ENCODE measurements around the gene TLCD3B. TPM values are rescaled to one million over a fixed set of nuclear protein-coding genes. Genes with fewer than 3 reads are reported as not detected.

Gene TLCD3B
- total and polyA plus RNA-seq, 2 of the 4 experiments (the other 2 are of a cell fraction), result 0.19 TPM; not detected in 1

- intact Hi-C loops (cut with micrococcal nuclease), result no loop called here
Observed at GRCh38 chr16:29989111-29989858, 41.8 kb downstream of the TLCD3B start.

More at GRCh38 chr16:29989111-29989858, 41.8 kb downstream of the TLCD3B start:
- ATAC-seq (ENCODE audit: low read depth) (no peak), DNase-seq (no peak)
- in situ Hi-C loops (cut with MboI; ENCODE audit: low sequenced_read_pairs) (no loop called here), dilution Hi-C loops (cut with HindIII; ENCODE audit: low sequenced_read_pairs, unreplicated experiment) (no loop called here)
- Histone ChIP-seq H4K20me1 (ENCODE audit: insufficient read depth, low read length) (no peaks in the 10 kb centered on the region; the same call in 1 of the 2 replicates), H3K4me1 (ENCODE audit: control insufficient read depth, insufficient read depth, low read length) (no peaks in the 10 kb centered on the region), H3K18ac (ENCODE audit: low read depth, low read length) (no peak overlapping the region), H4K91ac (ENCODE audit: insufficient read depth, low read depth, low read length) (no peak overlapping the region), H3K79me1 (ENCODE audit: low read depth in 1 of 2, low read length in 2 of 2) (peaks cover 0 to 12% of the 10 kb centered on the region in 2 experiments; a peak in 1 of 4 replicates), H3K9me3 (ENCODE audit: control insufficient read depth, insufficient read depth, low read length) (no peaks in the 10 kb centered on the region), H3K14ac (replicated peaks; ENCODE audit: low read depth, low read length) (no peak overlapping the region), H2BK20ac (ENCODE audit: low read depth, low read length) (no peak overlapping the region), H3K9ac (ENCODE audit: low read depth, low read length) (no peak overlapping the region), H3K9me1 (ENCODE audit: insufficient read depth, low read length) (no peaks in the 10 kb centered on the region), H3K56ac (ENCODE audit: extremely low read depth, insufficient read depth, low read length) (no peak overlapping the region), H2BK120ac (ENCODE audit: low read depth, low read length) (no peak overlapping the region), H4K5ac (ENCODE audit: low read depth, low read length) (no peak overlapping the region), H2BK5ac (ENCODE audit: low read depth, low read length, poor library complexity, severe bottlenecking) (no peak overlapping the region), H2AK9ac (replicated peaks; ENCODE audit: low read depth, low read length, poor library complexity) (no peak overlapping the region), H3K4me2 (ENCODE audit: low read depth, low read length) (no peak overlapping the region), H3K27ac (ENCODE audit: insufficient read depth, low read length) (no peak overlapping the region), H3K4me3 (ENCODE audit: insufficient read depth, low read depth, low read length) (no peak overlapping the region), H3K23ac (ENCODE audit: low read depth, low read length) (no peak overlapping the region), H2AFZ (replicated peaks; ENCODE audit: low read length, poor library complexity) (no peak overlapping the region), H3K36me3 (ENCODE audit: control insufficient read depth, insufficient read depth, low read length) (peaks cover 67% of the 10 kb centered on the region), H3K27me3 (ENCODE audit: control insufficient read depth, insufficient read depth, low read length) (no peaks in the 10 kb centered on the region), H2BK15ac (ENCODE audit: low read depth, low read length) (no peak overlapping the region), H2AK5ac (ENCODE audit: low read depth, low read length) (no peak overlapping the region), H4K8ac (ENCODE audit: low read depth in 2 of 2, low read length in 2 of 2) (no peak overlapping the region), H3K4ac (ENCODE audit: low read depth, low read length) (no peak overlapping the region)
- no TSS peak for BruUV-seq (replicated peaks)
- CTCF ChIA-PET, result no interaction called here
- WGBS, 2 experiments (ENCODE audit: extremely low coverage in 2 of 2, insufficient read length in 1 of 2), result 93% methylated on average over 18 of the region's 23 CpGs; no CpG with 5 or more reads in 1 of the 2 experiments
- POLR2A ChIA-PET (ENCODE audit: unreplicated experiment), result no interaction called here
- TF ChIP-seq ELK1 (IDR thresholded peaks at IDR 0.05; ENCODE audit: borderline replicate concordance, low read depth, low read length), result no peak
- TF ChIP-seq MXI1 (IDR thresholded peaks at IDR 0.05; ENCODE audit: borderline replicate concordance, low read depth, low read length), result no peak
- no peak for TF ChIP-seq BHLHE40 (IDR thresholded peaks at IDR 0.05; ENCODE audit: low read depth, low read length)
- TF ChIP-seq MAZ (IDR thresholded peaks at IDR 0.05; ENCODE audit: borderline replicate concordance, low read depth, low read length), result no peak
- no peak for TF ChIP-seq CTCF (conservative IDR thresholded peaks at IDR 0.05; ENCODE audit: low read depth, low read length)
- no peak for TF ChIP-seq RFX5 (IDR thresholded peaks at IDR 0.05; ENCODE audit: low read depth, low read length)
- no peak for TF ChIP-seq CHD1 (IDR thresholded peaks at IDR 0.05; ENCODE audit: low read depth, low read length)
- TF ChIP-seq RCOR1 (IDR thresholded peaks at IDR 0.05; ENCODE audit: insufficient replicate concordance, low read length), result no peak
- TF ChIP-seq RAD21 (IDR thresholded peaks at IDR 0.05; ENCODE audit: low read length), result no peak
- no peak for TF ChIP-seq CEBPB (IDR thresholded peaks at IDR 0.05; ENCODE audit: low read depth, low read length)
- TF ChIP-seq NFE2L2 (IDR thresholded peaks at IDR 0.05; ENCODE audit: low read depth, low read length), result no peak
- no peak for TF ChIP-seq MAFK (IDR thresholded peaks at IDR 0.05; ENCODE audit: low read depth, low read length)
- no peak for TF ChIP-seq POLR2A (IDR thresholded peaks at IDR 0.05; ENCODE audit: low read depth, low read length)
- TF ChIP-seq, protein P1, sequence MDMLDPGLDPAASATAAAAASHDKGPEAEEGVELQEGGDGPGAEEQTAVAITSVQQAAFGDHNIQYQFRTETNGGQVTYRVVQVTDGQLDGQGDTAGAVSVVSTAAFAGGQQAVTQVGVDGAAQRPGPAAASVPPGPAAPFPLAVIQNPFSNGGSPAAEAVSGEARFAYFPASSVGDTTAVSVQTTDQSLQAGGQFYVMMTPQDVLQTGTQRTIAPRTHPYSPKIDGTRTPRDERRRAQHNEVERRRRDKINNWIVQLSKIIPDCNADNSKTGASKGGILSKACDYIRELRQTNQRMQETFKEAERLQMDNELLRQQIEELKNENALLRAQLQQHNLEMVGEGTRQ (IDR thresholded peaks at IDR 0.05; ENCODE audit: low read depth, low read length), result no peak
